NCI-H1694 treated with DMSO at 0.1 percent for 48 hours (cell line): ENCODE measurements around the gene GATAD2A.
A peak's percentile ranks its signal among the peaks of the same experiment; 100 is the strongest.
"Not testable (repeated sequence)": the region's sequence is repeated elsewhere in the genome, so short reads cannot be mapped to it uniquely, and the experiment has no call there.

Experiments
- DNase-seq: peaks from one replicate; lab custom pipeline; 2025; lab: John Stamatoyannopoulos, UW

Gene GATAD2A

DNA sequence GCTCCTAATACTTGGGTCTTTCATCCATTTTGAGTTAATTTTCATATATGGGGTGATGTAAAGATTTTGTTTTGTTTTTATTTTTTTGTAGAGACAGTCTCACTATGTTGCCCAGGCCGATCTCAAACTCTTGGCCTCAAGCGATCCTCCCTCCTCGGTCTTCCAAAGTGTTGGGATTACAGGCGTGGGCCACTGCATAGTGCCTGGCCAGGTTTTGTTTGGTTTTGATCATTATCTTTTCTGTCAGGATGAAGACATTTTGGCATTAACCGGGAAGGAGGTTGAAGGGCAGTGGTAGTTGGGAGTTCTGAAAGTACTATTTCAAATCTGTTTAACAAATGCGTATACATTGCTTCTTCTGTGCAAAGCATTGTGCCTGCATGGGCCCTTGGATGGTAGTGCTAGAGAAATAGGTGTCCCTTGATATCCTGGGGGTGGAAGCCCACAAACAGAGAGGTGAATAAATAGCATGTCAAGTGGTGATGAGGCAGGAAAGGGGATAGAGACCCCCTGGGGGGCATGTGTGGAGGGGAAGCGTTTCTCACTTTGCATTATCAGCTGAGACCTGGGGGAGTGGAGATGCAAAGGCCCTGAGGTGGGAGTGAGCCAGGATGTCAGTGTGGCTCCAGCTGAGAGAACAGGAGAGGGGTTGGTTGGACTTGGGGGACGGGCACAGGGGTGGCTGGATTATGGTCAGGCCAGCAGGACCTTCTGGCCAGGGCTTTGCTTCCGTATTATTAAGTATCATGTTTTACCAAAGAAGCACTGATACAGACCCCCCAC lies 41.4 kb downstream of the GATAD2A start:
- DNase-seq = no peak

DNA sequence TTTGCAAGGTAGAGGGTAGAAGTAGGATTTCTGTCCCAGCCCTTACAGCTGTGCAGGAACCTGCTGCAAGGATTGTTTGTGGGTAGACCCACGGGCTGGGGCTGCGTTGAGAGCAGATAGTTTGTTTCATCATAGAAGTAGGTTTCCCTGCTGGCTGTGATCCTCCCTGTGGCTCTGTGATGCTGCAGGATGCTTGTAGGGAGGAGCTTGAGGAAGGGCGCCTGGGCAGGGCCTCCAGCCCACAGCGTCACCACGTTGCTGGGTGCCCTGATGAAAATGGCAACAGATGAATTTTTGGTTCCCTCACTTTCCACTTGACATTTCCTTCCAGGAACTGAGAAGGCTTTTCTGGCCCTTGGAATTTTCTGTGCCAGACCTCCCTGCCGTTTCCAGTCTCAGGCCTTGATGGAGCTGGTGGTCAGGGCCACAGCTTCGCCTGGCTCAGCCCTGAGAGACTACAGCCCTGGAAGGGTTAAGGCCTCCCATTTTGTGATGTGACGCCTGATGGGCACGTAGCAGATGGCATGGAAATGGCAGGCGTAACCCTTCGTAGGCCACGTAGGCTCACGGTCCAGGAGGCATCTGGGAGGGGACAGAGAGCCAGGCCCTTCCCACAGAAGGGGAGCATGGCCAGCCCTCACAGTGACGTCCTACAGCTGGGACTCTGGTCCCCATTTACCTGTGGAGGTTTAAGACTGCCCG lies 42.2 kb downstream of the GATAD2A start:
- DNase-seq = no peak

DNA sequence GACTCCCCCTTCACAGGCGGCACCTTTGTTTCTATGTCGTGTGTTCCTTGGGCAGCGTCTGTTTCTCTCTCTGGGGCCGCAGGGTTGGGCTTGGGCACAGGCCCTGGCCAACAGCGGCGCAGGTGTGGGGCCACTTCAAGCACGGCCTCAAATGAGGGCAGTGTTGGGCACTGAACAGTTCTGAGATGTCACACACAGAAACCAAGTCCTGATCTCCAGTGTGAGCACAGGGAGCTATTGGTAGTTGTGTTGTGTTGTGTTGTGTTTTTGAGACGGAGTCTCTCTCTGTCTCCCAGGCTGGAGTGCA lies 42.7 kb downstream of the GATAD2A start:
- DNase-seq = no peak

DNA sequence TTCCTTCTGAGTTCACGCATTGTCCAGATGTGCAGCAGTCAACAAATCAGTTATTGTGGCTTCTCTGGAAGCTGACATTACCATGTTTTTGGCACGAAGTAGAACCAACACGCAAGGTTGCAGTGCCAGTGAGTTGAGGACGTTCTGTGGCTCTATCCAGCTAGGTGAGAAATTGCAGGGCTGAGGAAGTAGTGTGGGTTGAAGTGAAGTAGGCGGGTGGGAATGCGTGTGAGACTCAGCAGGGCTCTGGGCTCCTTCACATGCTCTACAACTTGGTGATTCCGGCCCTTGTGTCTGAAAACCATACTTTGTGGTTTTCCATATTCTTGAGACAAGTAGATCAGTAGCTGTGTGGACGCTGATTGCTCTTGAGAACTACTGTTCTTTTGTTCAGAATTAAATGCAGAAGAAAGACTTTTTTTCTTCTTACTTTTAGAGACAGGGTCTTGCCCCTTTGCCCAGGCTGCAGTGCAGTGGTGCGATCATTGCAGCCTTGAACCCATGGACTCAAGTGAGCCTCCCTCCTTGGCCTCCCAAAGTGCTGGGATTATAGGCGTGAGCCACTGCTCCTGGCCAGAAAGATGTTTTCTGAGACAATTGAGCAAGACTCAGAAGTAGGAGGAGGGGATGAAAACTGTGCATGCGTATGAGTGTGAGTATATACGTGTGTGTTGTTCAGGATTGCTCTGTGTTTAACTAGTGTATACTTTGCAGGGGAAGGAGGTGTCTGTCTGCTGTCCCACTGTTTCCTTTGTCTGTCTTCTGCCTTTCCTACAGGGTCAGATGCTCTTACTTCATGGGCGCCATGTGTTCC lies 46.2 kb downstream of the GATAD2A start:
- no peak for DNase-seq

- no peak for DNase-seq
Observed at GRCh38 chr19:19452243-19453124, 47.0 kb downstream of the GATAD2A start.

- DNase-seq = no peak
Observed at GRCh38 chr19:19453125-19453454, 47.6 kb downstream of the GATAD2A start.

DNA sequence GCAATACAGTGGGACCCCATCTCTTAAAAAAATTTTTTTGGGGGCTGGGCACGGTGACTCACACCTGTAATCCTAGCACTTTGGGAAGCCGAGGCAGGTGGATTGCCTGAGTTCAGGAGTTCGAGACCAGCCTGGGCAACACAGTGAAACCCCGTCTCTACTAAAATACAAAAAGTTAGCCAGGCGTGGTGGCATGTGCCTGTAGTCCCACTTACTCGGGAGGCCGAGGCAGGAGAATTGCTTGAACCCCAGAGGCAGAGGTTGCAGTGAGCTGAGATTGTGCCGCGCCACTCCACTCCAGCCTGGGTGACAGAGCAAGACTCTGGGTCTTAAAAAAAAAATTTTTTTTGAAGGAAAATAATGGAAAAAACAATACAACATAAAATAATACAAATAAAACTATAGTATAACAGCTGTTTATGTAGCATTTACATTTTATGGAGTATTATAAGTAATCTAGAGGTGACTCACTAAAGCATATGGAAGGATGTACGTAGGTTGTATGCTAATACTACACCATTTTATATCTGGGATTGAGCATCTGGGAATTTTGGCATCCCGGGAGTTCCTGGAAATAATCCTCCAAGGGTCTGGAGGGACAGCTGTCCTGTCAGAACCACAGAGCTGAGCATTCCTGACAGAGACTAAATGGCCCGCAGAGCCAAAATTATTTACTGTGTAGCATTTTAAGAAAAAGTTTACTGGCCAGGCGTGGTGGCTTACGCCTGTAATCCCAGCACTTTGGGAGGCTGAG lies 49.9 kb downstream of the GATAD2A start:
- DNase-seq = not testable (repeated sequence)

- no peak for DNase-seq
Observed at GRCh38 chr19:19457671-19458070, 52.2 kb downstream of the GATAD2A start.

DNA sequence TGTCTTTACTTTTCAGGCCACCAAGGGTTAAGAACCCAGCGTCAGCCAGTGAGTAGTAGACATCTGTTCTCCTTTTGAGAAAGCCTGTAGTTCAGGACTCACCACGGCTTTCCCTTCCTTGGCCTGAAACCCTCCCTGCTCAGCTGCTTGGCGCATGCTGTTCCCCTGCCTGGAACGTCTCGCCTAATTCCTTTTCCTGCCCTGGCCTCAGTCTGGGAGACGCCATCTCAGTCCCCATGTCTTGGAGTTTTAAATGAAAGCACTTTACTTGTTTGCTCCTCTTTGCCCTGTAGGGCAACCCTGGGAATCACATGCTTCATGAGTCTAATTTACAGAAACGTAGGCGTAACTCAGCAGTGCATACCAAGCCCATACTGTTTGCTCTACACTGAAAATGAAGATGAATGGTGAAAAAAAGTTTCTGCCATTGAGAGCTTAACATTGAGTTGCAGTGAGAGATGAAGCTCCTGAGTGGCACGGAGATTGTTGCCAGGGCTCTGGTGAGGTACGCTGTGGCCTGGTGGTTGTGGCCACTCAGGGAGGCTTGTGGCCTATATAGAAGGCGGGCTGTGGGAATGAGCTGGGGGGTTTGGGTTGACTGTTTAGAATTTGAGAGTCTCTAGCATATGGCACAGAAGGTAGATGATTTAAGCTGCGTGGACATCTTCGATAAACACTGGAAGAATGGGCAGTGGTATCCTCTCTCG lies 52.8 kb downstream of the GATAD2A start:
- no peak for DNase-seq

GRCh38 chr19:19459073-19459472 lies 53.6 kb downstream of the GATAD2A start:
- DNase-seq = no peak

DNA sequence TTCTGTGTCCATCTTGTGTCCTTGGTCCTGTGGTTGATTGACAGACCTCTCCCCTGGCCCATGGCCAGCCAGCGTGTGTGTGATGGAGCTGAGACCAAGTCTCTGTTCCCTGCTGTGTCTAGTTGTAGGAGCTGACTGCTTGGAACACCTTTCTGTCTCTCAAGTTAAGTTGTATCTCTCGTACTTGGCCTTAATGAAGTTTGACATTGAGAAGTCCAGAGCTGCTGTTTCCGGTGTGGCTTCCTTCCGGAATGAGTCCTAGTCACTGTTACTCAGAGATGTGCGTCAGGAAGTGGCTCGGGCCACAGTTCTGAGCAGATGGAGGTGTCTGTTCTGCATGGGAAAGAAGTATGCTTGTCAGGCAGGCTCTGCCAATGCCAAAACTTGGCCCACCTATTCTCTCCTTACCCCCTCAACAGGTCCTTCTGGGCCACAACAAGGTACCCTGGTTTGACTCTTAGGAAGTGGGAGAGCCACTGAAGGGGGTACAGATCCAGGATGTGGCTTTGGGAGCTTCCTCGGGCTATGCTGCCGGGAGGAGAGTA lies 54.3 kb downstream of the GATAD2A start:
- DNase-seq = no peak

GRCh38 chr19:19460258-19460731 lies 54.8 kb downstream of the GATAD2A start:
- DNase-seq = no peak

DNA sequence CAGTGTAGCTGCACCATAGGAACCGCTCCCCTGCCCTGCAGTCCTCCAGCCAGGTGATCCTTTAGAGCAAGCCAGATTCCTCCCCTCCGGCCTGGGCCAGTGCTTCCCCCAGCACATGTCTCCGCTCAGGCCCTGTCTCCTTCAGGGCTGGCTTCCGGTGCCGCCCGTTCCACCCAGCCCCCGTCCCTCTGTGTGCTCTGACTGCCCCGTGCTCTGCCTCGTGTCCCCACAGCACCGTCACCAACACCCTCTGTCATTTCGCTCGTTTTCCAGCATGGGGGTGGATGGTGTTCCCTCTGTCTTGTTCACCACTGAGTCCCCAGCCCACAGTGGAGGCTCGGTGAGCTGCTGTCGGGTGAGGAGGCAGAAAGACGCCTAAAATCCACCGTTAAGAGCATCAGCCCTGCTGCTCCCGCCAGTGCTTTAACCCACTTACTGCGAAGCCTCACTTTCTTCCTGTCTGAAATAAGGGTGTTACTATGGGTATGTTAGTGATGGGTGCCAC lies 55.3 kb downstream of the GATAD2A start:
- no peak for DNase-seq

- no peak for DNase-seq
Observed at GRCh38 chr19:19461306-19461670, 55.8 kb downstream of the GATAD2A start.

DNA sequence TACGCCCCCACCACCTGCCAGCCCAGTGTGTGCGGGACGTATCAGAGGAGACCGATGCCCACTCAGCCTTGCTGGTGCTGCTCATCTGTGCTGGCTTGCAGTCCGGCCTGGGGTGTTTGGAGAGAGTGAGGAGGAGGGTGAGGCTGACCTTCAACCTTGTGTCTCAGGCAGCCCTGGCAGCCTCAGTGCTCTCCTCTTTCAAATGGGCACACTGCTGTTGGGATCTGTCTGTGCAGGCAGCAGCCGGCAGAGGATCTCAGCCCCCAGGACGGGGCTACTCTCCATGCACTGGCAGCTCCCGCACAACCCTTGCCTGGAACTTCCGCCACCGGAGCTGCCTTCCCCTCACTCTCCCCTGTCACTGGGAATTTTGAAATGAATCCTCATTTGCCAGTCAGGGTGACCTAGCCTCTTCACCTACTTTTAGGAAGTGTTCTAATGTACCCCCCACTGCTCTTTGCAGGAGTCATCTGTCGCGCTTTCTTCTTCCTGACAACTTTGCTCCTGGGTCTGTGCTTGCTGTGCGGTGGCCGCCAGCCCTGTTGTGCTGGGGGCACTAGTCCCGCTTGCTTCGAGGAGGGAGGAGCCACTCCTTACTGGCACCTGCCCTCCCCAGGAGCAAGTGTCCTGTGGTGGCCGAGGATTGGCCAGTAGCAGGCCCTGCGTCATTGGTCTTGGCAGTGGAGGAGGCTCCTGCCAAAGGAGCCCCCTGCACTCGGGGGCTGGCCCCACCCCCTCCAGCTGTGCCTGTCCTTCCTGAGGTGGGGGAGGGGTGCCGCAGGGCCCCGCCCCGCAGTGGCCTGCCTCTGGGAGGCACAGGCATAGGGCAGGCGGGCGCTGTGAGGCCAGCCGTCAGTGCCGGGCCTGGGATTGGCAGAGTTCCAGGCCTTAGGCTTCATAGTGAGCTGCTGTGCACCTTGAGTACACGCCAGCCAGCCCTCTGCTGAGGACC lies 56.5 kb downstream of the GATAD2A start:
- peak; percentile 18 for DNase-seq

DNA sequence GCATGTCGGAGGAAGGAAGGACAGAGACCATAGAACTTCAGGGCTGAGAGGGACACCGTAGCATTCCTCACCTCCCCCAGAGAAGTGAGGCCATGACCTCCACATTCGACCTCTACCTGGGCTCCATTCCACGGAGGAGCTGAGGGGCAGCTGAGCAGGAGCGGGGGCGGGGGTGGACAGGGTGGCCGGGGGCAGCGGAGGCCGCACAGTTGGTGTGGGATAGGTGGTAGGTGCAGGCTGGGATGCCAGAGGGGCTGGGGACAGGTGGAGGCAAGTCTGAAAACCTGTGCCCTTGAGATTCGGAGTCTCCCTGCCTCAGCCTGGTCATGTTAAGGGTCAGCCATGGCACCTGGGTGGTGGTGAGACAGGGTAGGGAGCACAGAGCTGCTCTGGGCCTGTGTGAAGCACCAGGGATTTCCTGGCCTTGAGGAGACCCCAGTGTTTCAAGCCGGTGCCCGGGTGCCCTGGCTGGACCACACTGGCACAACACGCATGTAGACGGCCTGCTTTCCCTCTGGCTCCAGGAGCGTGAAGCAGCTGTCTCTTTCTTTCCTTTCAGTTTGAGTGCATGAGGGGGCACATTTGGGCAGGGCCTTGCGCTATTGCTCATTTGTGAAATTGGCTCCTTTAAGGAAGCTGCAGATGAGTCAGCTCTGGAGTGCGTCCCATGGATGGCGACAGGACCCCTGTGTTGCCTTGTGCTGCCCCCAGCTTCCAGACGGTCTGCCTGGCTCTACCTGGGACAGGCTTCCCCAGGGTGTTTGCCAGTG lies 58.1 kb downstream of the GATAD2A start:
- DNase-seq = no peak

GRCh38 chr19:19464339-19465098 lies 59.0 kb downstream of the GATAD2A start:
- no peak for DNase-seq
